SK-N-SH (cell line): ENCODE results near the gene ZBED5. TPM values are rescaled to one million over a fixed set of nuclear protein-coding genes. Genes with fewer than 3 reads are reported as not detected.
A peak's percentile ranks its signal among the peaks of the same experiment; 100 is the strongest.

ENCODE experiments used
- CTCF ChIA-PET: fragments of 300-600, 350-600 bp; formaldehyde crosslinking; extraction: SDS; loops from one replicate; lab custom pipeline; 2021; lab: Yijun Ruan, JAX
- POLR2A ChIA-PET: fragments of 350-600 bp; sonication (Branson Sonifier 250); formaldehyde crosslinking; extraction: SDS; loops from one replicate; lab custom pipeline; 2020; ENCODE audit warnings: antibody characterized with exemption, inconsistent platforms; lab: Yijun Ruan, JAX
- DNase-seq: peaks from one replicate; pipeline ENCODE4 v3.0.0; 2012
- H2AFZ ChIP-seq: fragments of 200-600 bp; sonication (generic); 2 replicates; pipeline ENCODE4 v1.8.1; 2016; ENCODE audit warnings: antibody characterized with exemption, mild to moderate bottlenecking, low read depth
- H3F3A ChIP-seq: fragments of 200-600 bp; sonication (generic); replicated peaks from 2 replicates; pipeline ENCODE3; 2016; ENCODE audit warnings: antibody characterized with exemption, mild to moderate bottlenecking; ENCODE audit not compliant: insufficient read depth
- H3K27ac ChIP-seq, 2 experiments: fragments of 200-500 bp in 1 of 2; fragments of 200-600 bp in 1 of 2; sonication (Bioruptor generic) in 1 of 2; sonication (generic), shearing (Covaris generic) in 1 of 2; 2 replicates each; pipeline versions ENCODE4 v1.5.1 to v1.6.1; 2014 to 2016; ENCODE audit warnings: low read depth in 2 of 2, inconsistent platforms in 1 of 2, low read length in 1 of 2, mild to moderate bottlenecking in 1 of 2, mixed read lengths in 1 of 2
- H3K27me3 ChIP-seq: fragments of 200-600 bp; sonication (generic), shearing (Covaris generic); 2 replicates; pipeline ENCODE4 v1.6.1; 2016; ENCODE audit warnings: mixed run types; ENCODE audit not compliant: insufficient read depth
- H3K36me3 ChIP-seq, 2 experiments: fragments of 200-500 bp in 1 of 2; fragments of 200-600 bp in 1 of 2; sonication (Bioruptor generic) in 1 of 2; sonication (generic) in 1 of 2; replicated peaks in 1 of 2; 2 replicates each; pipeline versions ENCODE3 to v1.5.1; 2014 to 2016; ENCODE audit warnings: low read length in 1 of 2, mild to moderate bottlenecking in 1 of 2; ENCODE audit not compliant: insufficient read depth in 2 of 2, control insufficient read depth in 1 of 2
- H3K4me1 ChIP-seq, 2 experiments: fragments of 200-500 bp in 1 of 2; fragments of 200-600 bp in 1 of 2; sonication (Bioruptor generic) in 1 of 2; sonication (generic), shearing (Covaris generic) in 1 of 2; 2 replicates each; pipeline versions ENCODE4 v1.5.1 to v1.6.1; 2014 to 2016; ENCODE audit warnings: low read depth in 1 of 2, low read length in 1 of 2, mixed run types in 1 of 2; ENCODE audit not compliant: insufficient read depth in 2 of 2, control insufficient read depth in 1 of 2
- H3K4me2 ChIP-seq: fragments of 200-600 bp; sonication (generic), shearing (Covaris generic); 2 replicates; pipeline ENCODE4 v1.6.1; 2017; ENCODE audit warnings: mixed run types
- H3K4me3 ChIP-seq, 2 experiments: fragments of 200-500 bp in 1 of 2; fragments of 200-600 bp in 1 of 2; sonication (Bioruptor generic) in 1 of 2; sonication (generic), shearing (Covaris generic) in 1 of 2; 2 replicates each; pipeline versions ENCODE4 v1.5.1 to v1.8.1; 2014 to 2016; ENCODE audit warnings: low read depth in 2 of 2, inconsistent platforms in 1 of 2, low read length in 1 of 2, mild to moderate bottlenecking in 1 of 2, mixed read lengths in 1 of 2, moderate library complexity in 1 of 2
- H3K79me2 ChIP-seq: fragments of 200-600 bp; sonication (generic); 2 replicates; pipeline ENCODE4 v1.8.1; 2017; ENCODE audit warnings: mild to moderate bottlenecking; ENCODE audit not compliant: insufficient read depth
- H3K9ac ChIP-seq: fragments of 200-600 bp; sonication (generic); 2 replicates; pipeline ENCODE4 v1.6.1; 2017; ENCODE audit warnings: mixed run types
- H3K9me2 ChIP-seq: fragments of 200-600 bp; sonication (generic); 2 replicates; pipeline ENCODE4 v1.6.1; 2017; ENCODE audit warnings: mixed run types
- H3K9me3 ChIP-seq: fragments of 200-600 bp; sonication (generic); 2 replicates; pipeline ENCODE4 v1.6.1; 2017; ENCODE audit warnings: mixed run types, mild to moderate bottlenecking, moderate library complexity
- H4K20me1 ChIP-seq: fragments of 200-600 bp; sonication (generic); 2 replicates; pipeline ENCODE4 v1.6.1; 2017; ENCODE audit warnings: mild to moderate bottlenecking, mixed run types; ENCODE audit not compliant: insufficient read depth
- EP300 ChIP-seq, 2 experiments: IDR thresholded peaks; 2 replicates each; pipeline versions ENCODE4 v1.4.0 to v1.6.1; 2012; ENCODE audit warnings: borderline replicate concordance in 1 of 2, low read depth in 1 of 2, low read length in 1 of 2
- NFIC ChIP-seq: IDR thresholded peaks from 2 replicates; pipeline ENCODE4 v1.4.0; 2012; ENCODE audit warnings: borderline replicate concordance
- RFX5 ChIP-seq: IDR thresholded peaks from 2 replicates; pipeline ENCODE4 v1.6.1; 2012; ENCODE audit warnings: mild to moderate bottlenecking, improper control_type of control experiment, low read length
- RXRA ChIP-seq: IDR thresholded peaks from 2 replicates; pipeline ENCODE4 v1.4.0; 2012; ENCODE audit warnings: low read depth, mild to moderate bottlenecking, borderline replicate concordance
- TAF1 ChIP-seq: IDR thresholded peaks from 2 replicates; pipeline ENCODE4 v1.6.1; 2012; ENCODE audit warnings: low read depth, mild to moderate bottlenecking, low read length, moderate library complexity, borderline replicate concordance
- TCF12 ChIP-seq: IDR thresholded peaks from 2 replicates; pipeline ENCODE4 v1.4.0; 2012
- WGBS: methylation state at CpG from one replicate; pipeline ENCODE4 v1.1.6; 2017; ENCODE audit warnings: low lambda C conversion rate; 5-methylcytosine and 5-hydroxymethylcytosine counted together
- polyA plus RNA-seq, 3 experiments: library from polyadenylated mRNA; depleted of rRNA; stranded (reverse); fragments of >200 nt; gene quantifications; 2 replicates each; pipeline ENCODE4 v1.2.3, GENCODE V29; 2012
- TF ChIP-seq, protein P1 (sequence below): IDR thresholded peaks from 2 replicates; pipeline ENCODE4 v1.6.1; 2012; ENCODE audit warnings: mild to moderate bottlenecking, low read depth, low read length, moderate library complexity
- TF ChIP-seq, protein P2 (sequence below): fragments of 150-350 bp; IDR thresholded peaks from 2 replicates; pipeline ENCODE4 v1.6.1; 2017; ENCODE audit warnings: antibody characterized with exemption, low read length, low read depth, borderline replicate concordance
- TF ChIP-seq, protein P3 (sequence below): IDR thresholded peaks from 2 replicates; pipeline ENCODE4 v1.4.0; 2012; ENCODE audit warnings: low read depth
- TF ChIP-seq, protein P4 (sequence below): IDR thresholded peaks from 2 replicates; pipeline ENCODE4 v1.4.0; 2012; ENCODE audit warnings: low read depth, borderline replicate concordance
- TF ChIP-seq, protein P5 (sequence below): IDR thresholded peaks from 2 replicates; pipeline ENCODE4; 2012

ZBED5 gene
- polyA plus RNA-seq, 1 of the 3 experiments (the other 2 are of a cell fraction), result 23.5 TPM

DNA sequence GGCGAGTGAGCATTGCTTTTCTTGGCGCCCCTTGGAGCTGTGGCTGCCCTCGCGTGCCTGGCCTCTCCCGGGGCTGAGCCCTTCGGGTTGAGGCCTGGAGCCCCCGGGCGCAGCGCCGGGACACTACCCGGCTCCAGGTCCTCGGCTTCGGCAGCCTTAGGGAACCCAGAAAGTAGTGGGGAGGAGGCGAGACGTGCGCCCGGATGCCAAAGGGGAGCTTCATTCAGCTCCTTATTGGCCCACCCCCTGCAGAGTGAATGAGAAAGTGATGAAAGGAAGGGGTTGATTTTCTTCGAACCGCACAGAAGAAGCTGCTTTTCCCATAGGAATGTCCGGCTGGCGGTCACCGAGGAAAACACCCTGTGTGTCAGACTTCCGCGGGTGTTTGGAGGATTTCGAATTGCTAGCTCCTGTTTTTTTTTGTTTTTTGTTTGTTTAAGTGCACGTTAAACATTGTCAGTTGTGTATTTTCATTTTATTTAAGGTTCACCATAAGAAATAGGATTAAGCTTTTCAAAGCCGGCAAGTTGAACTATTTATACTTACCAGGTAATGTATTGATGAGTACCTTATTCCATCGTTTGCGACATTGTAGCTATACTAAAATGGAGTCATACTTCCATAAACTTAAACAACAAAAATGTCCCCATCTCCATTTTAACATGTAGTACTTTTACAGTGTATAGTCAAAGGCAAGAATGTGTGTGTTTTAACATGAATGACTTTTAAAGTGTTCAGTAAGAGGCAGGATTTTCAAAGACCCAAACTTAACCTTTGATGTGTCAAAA lies 48.3 kb downstream of the ZBED5 start:
- H3K4me2 ChIP-seq, result peak overlapping the region; percentile 95
- H3K9ac ChIP-seq, result peak overlapping the region; percentile 95
- no peaks in the 10 kb centered on the region for H3K27me3 ChIP-seq
- peaks cover 25 to 31% of the 10 kb centered on the region in 2 experiments for H3K36me3 ChIP-seq
- H3K4me1 ChIP-seq, result peaks cover 17 to 21% of the 10 kb centered on the region in 2 experiments
- peaks cover 48% of the 10 kb centered on the region for H3K79me2 ChIP-seq
- POLR2A ChIA-PET, result interaction anchor here (0.6 to 3.1 kb wide), 35 partner anchors 9 to 1167 kb away, joined by 3 to 84 read pairs (median 5); partner anchors contain the start of genes CTR9 and ZBED5
- TF ChIP-seq, protein P1, sequence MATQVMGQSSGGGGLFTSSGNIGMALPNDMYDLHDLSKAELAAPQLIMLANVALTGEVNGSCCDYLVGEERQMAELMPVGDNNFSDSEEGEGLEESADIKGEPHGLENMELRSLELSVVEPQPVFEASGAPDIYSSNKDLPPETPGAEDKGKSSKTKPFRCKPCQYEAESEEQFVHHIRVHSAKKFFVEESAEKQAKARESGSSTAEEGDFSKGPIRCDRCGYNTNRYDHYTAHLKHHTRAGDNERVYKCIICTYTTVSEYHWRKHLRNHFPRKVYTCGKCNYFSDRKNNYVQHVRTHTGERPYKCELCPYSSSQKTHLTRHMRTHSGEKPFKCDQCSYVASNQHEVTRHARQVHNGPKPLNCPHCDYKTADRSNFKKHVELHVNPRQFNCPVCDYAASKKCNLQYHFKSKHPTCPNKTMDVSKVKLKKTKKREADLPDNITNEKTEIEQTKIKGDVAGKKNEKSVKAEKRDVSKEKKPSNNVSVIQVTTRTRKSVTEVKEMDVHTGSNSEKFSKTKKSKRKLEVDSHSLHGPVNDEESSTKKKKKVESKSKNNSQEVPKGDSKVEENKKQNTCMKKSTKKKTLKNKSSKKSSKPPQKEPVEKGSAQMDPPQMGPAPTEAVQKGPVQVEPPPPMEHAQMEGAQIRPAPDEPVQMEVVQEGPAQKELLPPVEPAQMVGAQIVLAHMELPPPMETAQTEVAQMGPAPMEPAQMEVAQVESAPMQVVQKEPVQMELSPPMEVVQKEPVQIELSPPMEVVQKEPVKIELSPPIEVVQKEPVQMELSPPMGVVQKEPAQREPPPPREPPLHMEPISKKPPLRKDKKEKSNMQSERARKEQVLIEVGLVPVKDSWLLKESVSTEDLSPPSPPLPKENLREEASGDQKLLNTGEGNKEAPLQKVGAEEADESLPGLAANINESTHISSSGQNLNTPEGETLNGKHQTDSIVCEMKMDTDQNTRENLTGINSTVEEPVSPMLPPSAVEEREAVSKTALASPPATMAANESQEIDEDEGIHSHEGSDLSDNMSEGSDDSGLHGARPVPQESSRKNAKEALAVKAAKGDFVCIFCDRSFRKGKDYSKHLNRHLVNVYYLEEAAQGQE, result no peak
- TF ChIP-seq RFX5, result no peak
- no peak for TF ChIP-seq NFIC
- TF ChIP-seq, protein P2, sequence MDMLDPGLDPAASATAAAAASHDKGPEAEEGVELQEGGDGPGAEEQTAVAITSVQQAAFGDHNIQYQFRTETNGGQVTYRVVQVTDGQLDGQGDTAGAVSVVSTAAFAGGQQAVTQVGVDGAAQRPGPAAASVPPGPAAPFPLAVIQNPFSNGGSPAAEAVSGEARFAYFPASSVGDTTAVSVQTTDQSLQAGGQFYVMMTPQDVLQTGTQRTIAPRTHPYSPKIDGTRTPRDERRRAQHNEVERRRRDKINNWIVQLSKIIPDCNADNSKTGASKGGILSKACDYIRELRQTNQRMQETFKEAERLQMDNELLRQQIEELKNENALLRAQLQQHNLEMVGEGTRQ, result no peak
- 0 out of 2 replicates have a peak, but pooled peaks have one; percentile 9 for TF ChIP-seq RXRA
- TF ChIP-seq TAF1, result peak; percentile 58; the same call in 1 of the 2 replicates
- TF ChIP-seq, protein P3, sequence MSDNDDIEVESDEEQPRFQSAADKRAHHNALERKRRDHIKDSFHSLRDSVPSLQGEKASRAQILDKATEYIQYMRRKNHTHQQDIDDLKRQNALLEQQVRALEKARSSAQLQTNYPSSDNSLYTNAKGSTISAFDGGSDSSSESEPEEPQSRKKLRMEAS, result peak; percentile 69
- no peak for TF ChIP-seq EP300 (IDR thresholded peaks at IDR 0.05; ENCODE audit: borderline replicate concordance in 1 of 2, low read depth in 1 of 2, low read length in 1 of 2)
- TF ChIP-seq, protein P4, sequence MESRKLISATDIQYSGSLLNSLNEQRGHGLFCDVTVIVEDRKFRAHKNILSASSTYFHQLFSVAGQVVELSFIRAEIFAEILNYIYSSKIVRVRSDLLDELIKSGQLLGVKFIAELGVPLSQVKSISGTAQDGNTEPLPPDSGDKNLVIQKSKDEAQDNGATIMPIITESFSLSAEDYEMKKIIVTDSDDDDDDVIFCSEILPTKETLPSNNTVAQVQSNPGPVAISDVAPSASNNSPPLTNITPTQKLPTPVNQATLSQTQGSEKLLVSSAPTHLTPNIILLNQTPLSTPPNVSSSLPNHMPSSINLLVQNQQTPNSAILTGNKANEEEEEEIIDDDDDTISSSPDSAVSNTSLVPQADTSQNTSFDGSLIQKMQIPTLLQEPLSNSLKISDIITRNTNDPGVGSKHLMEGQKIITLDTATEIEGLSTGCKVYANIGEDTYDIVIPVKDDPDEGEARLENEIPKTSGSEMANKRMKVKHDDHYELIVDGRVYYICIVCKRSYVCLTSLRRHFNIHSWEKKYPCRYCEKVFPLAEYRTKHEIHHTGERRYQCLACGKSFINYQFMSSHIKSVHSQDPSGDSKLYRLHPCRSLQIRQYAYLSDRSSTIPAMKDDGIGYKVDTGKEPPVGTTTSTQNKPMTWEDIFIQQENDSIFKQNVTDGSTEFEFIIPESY, result no peak
- TF ChIP-seq, protein P5, sequence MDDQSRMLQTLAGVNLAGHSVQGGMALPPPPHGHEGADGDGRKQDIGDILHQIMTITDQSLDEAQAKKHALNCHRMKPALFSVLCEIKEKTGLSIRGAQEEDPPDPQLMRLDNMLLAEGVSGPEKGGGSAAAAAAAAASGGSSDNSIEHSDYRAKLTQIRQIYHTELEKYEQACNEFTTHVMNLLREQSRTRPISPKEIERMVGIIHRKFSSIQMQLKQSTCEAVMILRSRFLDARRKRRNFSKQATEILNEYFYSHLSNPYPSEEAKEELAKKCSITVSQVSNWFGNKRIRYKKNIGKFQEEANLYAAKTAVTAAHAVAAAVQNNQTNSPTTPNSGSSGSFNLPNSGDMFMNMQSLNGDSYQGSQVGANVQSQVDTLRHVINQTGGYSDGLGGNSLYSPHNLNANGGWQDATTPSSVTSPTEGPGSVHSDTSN, result peak; percentile 23; the same call in 1 of the 2 replicates
- 0 out of 2 replicates have a peak, but pooled peaks have one; percentile 10 for TF ChIP-seq TCF12
- TF ChIP-seq, all 33 proteins: peak for 5
- 3% methylated on average over 29 of the region's 29 CpGs for WGBS
- peak overlapping the region; percentile 95 to 98 for H3K27ac ChIP-seq
- peak overlapping the region; percentile 63 to 69 for H3K4me3 ChIP-seq
- H3K9me2 ChIP-seq, result no peaks in the 10 kb centered on the region
- no peak for DNase-seq
- H2AFZ ChIP-seq, result peak overlapping the region; percentile 88
- H3F3A ChIP-seq, result peaks cover 21% of the 10 kb centered on the region
- H4K20me1 ChIP-seq, result peaks cover 33% of the 10 kb centered on the region
- H3K9me3 ChIP-seq, result no peaks in the 10 kb centered on the region
- CTCF ChIA-PET, result interaction anchor here (0.6 to 3.9 kb wide), 13 partner anchors 11 to 218 kb away, joined by 3 to 35 read pairs (median 4); no protein-coding TSS in a partner anchor
